Hepatocyte (in vitro differentiated cells): ENCODE measurements around the gene FGGY. TPM values are rescaled to one million over a fixed set of nuclear protein-coding genes. Genes with fewer than 3 reads are reported as not detected.
"Not testable (repeated sequence)": the region's sequence is repeated elsewhere in the genome, so short reads cannot be mapped to it uniquely, and the experiment has no call there.

ENCODE experiments used
- DNase-seq: peaks from one replicate; pipeline ENCODE4 v3.0.0-alpha.2; 2016; ENCODE audit warnings: low spot score
- H2AFZ ChIP-seq: fragments of 200-600 bp; sonication (generic); 2 replicates; pipeline ENCODE4 v1.6.0; 2016; ENCODE audit warnings: antibody characterized with exemption, mild to moderate bottlenecking
- H3K27ac ChIP-seq: fragments of 200-600 bp; sonication (generic); 2 replicates; pipeline ENCODE4 v1.5.1; 2016; ENCODE audit warnings: mild to moderate bottlenecking
- H3K27me3 ChIP-seq: fragments of 200-600 bp; sonication (generic); 2 replicates; pipeline ENCODE4 v1.6.1; 2016
- H3K36me3 ChIP-seq: fragments of 200-600 bp; sonication (generic); replicated peaks from 2 replicates; pipeline ENCODE4 v1.5.1; 2016; ENCODE audit warnings: low read depth; ENCODE audit not compliant: insufficient read depth
- H3K4me1 ChIP-seq: fragments of 200-600 bp; sonication (generic); 2 replicates; pipeline ENCODE4 v1.5.1; 2016; ENCODE audit warnings: mild to moderate bottlenecking, moderate library complexity; ENCODE audit not compliant: insufficient read depth
- H3K4me2 ChIP-seq: fragments of 200-600 bp; sonication (generic); 2 replicates; pipeline ENCODE4 v1.6.0; 2016
- H3K4me3 ChIP-seq: fragments of 200-600 bp; sonication (generic); 2 replicates; pipeline ENCODE4 v1.5.1; 2016; ENCODE audit warnings: mild to moderate bottlenecking
- H3K79me2 ChIP-seq: fragments of 200-600 bp; sonication (generic); 2 replicates; pipeline ENCODE4 v1.6.0; 2017; ENCODE audit warnings: mild to moderate bottlenecking
- H3K9me2 ChIP-seq: fragments of 200-600 bp; sonication (generic); replicated peaks from 2 replicates; pipeline ENCODE4 v1.6.0; 2017; ENCODE audit warnings: mild to moderate bottlenecking; ENCODE audit not compliant: insufficient read depth
- H3K9me3 ChIP-seq: fragments of 200-600 bp; sonication (generic); 2 replicates; pipeline ENCODE4 v1.5.1; 2016; ENCODE audit warnings: low read depth, mild to moderate bottlenecking
- H4K20me1 ChIP-seq: fragments of 200-600 bp; sonication (generic); 2 replicates; pipeline ENCODE4 v1.6.0; 2016; ENCODE audit warnings: mild to moderate bottlenecking; ENCODE audit not compliant: insufficient read depth, poor library complexity, severe bottlenecking
- EZH2 ChIP-seq: fragments of 200-600 bp; sonication (generic); IDR thresholded peaks from 2 replicates; pipeline ENCODE4 v1.6.1; 2016; ENCODE audit warnings: antibody characterized with exemption, mild to moderate bottlenecking, borderline replicate concordance
- EZH2phosphoT487 ChIP-seq: fragments of 200-600 bp; sonication (generic); IDR thresholded peaks from one replicate; pipeline ENCODE4 v1.6.1; 2018; ENCODE audit warnings: antibody characterized with exemption, mild to moderate bottlenecking, low read depth, moderate library complexity; ENCODE audit not compliant: unreplicated experiment, severe bottlenecking
- WGBS: methylation state at CpG from one replicate; pipeline ENCODE4 v1.1.6; 2016; ENCODE audit warnings: low lambda C conversion rate; ENCODE audit errors: missing lambda C conversion rate; 5-methylcytosine and 5-hydroxymethylcytosine counted together
- polyA plus RNA-seq: library from polyadenylated mRNA; unstranded; fragments of >200 nt; fragmentation: Nextera tagmentation; extraction: Ambion mirVana; gene quantifications from 2 replicates; pipeline ENCODE4 v1.2.1, GENCODE V29; 2016
- total RNA-seq: library from RNA; depleted of rRNA; stranded (reverse); fragments of >200 nt; gene quantifications from 2 replicates; pipeline ENCODE4 v1.2.3, GENCODE V29; 2014
- TF ChIP-seq, protein P1 (sequence below): fragments of 200-600 bp; sonication (generic); IDR thresholded peaks from 2 replicates; pipeline ENCODE4 v1.5.1; 2016; ENCODE audit warnings: antibody characterized with exemption, mild to moderate bottlenecking; ENCODE audit not compliant: poor library complexity

The FGGY gene
- total and polyA plus RNA-seq, 2 experiments from 2014 or later: 18.0 to 20.6 TPM

DNA sequence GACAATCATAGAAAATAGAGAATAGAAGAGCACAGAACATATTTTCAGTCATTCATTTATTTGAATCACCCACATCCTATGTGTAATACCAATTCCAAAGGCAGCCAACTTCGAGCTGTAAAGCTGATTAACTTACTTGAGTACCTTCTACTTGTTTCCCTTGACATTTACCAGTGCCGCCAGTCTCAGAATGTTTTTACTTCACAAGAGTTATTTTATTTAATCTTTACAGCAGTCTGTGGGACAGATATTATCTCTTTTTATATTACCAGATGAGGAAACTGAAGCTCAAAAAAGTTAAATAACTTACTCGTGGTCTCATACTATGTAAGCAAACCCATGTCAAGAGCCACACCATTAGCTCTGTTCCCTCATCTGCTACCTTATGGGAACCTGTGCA is 56.6 kb downstream of the FGGY start:
- H2AFZ ChIP-seq: no peak overlapping the region
- no peaks in the 10 kb centered on the region for H3K36me3 ChIP-seq
- no peaks in the 10 kb centered on the region for H3K9me3 ChIP-seq
- H3K4me1 ChIP-seq: peaks cover 21% of the 10 kb centered on the region
- H3K27me3 ChIP-seq: no peaks in the 10 kb centered on the region
- H3K79me2 ChIP-seq: no peaks in the 10 kb centered on the region
- no peak for TF ChIP-seq EZH2phosphoT487
- TF ChIP-seq, protein P1, sequence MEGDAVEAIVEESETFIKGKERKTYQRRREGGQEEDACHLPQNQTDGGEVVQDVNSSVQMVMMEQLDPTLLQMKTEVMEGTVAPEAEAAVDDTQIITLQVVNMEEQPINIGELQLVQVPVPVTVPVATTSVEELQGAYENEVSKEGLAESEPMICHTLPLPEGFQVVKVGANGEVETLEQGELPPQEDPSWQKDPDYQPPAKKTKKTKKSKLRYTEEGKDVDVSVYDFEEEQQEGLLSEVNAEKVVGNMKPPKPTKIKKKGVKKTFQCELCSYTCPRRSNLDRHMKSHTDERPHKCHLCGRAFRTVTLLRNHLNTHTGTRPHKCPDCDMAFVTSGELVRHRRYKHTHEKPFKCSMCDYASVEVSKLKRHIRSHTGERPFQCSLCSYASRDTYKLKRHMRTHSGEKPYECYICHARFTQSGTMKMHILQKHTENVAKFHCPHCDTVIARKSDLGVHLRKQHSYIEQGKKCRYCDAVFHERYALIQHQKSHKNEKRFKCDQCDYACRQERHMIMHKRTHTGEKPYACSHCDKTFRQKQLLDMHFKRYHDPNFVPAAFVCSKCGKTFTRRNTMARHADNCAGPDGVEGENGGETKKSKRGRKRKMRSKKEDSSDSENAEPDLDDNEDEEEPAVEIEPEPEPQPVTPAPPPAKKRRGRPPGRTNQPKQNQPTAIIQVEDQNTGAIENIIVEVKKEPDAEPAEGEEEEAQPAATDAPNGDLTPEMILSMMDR: no peak
- TF ChIP-seq EZH2: no peak
- no peaks in the 10 kb centered on the region for H4K20me1 ChIP-seq
- no peak overlapping the region for H3K4me2 ChIP-seq
- DNase-seq: no peak
- no peaks in the 10 kb centered on the region for H3K9me2 ChIP-seq
- H3K4me3 ChIP-seq: no peak overlapping the region
- no peak overlapping the region for H3K27ac ChIP-seq
- WGBS: 69% methylated on average over 3 of the region's 3 CpGs

DNA sequence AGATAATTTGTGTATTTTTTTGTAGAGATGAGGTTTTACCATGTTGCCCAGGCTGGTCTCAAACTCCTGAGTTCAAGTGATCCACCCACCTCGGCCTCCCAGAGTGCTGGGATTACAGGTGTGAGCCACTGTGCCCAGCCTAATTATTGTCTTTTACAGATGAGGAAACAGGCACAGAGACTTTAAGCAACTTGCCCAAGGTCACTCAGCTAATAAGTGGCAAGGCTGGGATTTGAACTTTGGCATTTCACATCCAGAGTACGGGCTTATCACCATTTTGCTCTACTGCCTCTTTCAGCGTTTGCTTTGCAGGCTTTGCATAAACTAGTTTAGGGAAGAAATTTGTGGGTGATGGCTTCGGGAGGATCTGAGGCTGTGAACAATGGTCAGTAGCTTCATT is 57.3 kb downstream of the FGGY start:
- not testable (repeated sequence) for DNase-seq, H3K4me3 ChIP-seq, H4K20me1 ChIP-seq, H3K4me2 ChIP-seq, H3K27me3 ChIP-seq, H2AFZ ChIP-seq, H3K36me3 ChIP-seq, H3K9me2 ChIP-seq, H3K9me3 ChIP-seq, H3K79me2 ChIP-seq
- WGBS: 87% methylated on average over 4 of the region's 4 CpGs
- peak overlapping the region; percentile 29 for H3K27ac ChIP-seq
- H3K4me1 ChIP-seq: peaks cover 27% of the 10 kb centered on the region

DNA sequence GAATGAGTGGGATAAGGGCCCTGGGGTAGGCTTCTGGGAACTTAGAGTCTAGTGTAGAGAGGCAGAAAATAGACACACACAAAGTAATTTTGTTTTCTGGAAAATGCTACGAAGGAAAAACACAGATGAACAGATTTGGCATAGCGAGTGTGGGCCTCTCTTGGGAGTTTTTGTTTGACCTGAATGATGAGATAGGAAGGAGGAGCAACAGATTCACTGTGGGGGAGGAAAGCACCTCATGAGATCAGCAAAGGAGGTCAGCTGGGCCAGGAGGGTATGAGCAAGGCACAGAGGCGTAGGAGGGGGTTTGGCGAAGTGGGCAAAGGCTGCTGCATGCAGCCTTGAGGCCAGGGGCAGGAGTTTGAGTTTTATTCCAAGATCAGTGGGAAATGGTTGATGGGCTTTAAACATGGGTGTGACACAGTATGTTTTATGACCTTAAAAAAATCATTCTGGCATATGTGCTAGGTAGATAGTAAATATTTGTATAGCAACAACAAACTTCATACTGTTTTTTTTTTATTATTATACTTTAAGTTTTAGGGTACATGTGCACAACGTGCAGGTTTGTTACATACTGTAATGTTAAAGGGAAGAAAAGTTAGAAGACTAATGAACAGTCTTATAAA is 57.9 kb downstream of the FGGY start:
- TF ChIP-seq EZH2phosphoT487 (no peak), EZH2 (no peak)
- TF ChIP-seq, protein P1: no peak
- H4K20me1 ChIP-seq: no peaks in the 10 kb centered on the region
- H3K9me3 ChIP-seq: no peaks in the 10 kb centered on the region
- no peaks in the 10 kb centered on the region for H3K27me3 ChIP-seq
- H3K36me3 ChIP-seq: no peaks in the 10 kb centered on the region
- no peaks in the 10 kb centered on the region for H3K9me2 ChIP-seq
- WGBS: 71% methylated on average over 5 of the region's 5 CpGs
- H3K4me2 ChIP-seq: no peak overlapping the region
- H3K27ac ChIP-seq: peak overlapping the region; percentile 29
- H3K4me1 ChIP-seq: peaks cover 32% of the 10 kb centered on the region
- no peak for DNase-seq
- H3K4me3 ChIP-seq: no peak overlapping the region
- no peaks in the 10 kb centered on the region for H3K79me2 ChIP-seq
- no peak overlapping the region for H2AFZ ChIP-seq

DNA sequence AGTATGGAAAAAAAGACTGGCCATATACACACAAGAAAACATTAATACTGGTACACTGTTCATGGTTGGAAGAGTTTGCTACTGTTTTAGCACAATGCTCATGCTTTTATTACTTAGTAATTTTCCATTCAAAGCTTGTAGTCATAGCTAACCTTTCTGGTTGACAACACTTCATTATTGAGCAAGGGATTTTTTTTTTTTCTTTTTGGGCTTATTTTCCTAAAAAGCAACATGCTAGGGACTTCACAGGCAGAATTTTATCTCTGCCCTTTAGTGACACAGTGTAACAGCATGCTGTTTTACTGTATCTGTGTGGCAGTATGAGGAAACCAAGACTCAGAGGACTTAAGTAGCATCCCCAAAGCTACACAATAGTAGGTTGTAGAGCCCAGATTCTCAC is 58.5 kb downstream of the FGGY start:
- H3K27ac ChIP-seq: peak overlapping the region; percentile 29
- H3K27me3 ChIP-seq: no peaks in the 10 kb centered on the region
- H3K4me2 ChIP-seq: no peak overlapping the region

More for the DNA sequence above, 58.5 kb downstream of the FGGY start:
- TF ChIP-seq EZH2 (no peak), EZH2phosphoT487 (no peak)
- TF ChIP-seq, protein P1: no peak
- Histone ChIP-seq H3K79me2 (no peaks in the 10 kb centered on the region), H3K36me3 (no peaks in the 10 kb centered on the region), H2AFZ (no peak overlapping the region), H3K9me2 (no peaks in the 10 kb centered on the region), H3K9me3 (no peaks in the 10 kb centered on the region), H3K4me1 (peaks cover 32% of the 10 kb centered on the region), H3K4me3 (no peak overlapping the region), H4K20me1 (no peaks in the 10 kb centered on the region)
- no peak for DNase-seq
